TTC549 (cell line): ENCODE results near the gene SRGAP3.

Source experiments
- FAIRE-seq: peaks from 2 replicates; lab custom pipeline; 2012; peaks lifted over from hg19 to GRCh38; lab: Jason Lieb, UNC

SRGAP3 gene

GRCh38 chr3:9139366-9139765 lies 110.1 kb downstream of the SRGAP3 start:
- no peak for FAIRE-seq

GRCh38 chr3:9137676-9138075 lies 111.8 kb downstream of the SRGAP3 start:
- no peak for FAIRE-seq

- FAIRE-seq: no peak
Measured at GRCh38 chr3:9136746-9137465, 112.5 kb downstream of the SRGAP3 start.

- no peak for FAIRE-seq
Measured at GRCh38 chr3:9135930-9136525, 113.4 kb downstream of the SRGAP3 start.

- no peak for FAIRE-seq
Measured at GRCh38 chr3:9135526-9135925, 113.9 kb downstream of the SRGAP3 start.

GRCh38 chr3:9133656-9134055 lies 115.8 kb downstream of the SRGAP3 start:
- FAIRE-seq: no peak

GRCh38 chr3:9130345-9131305 lies 118.8 kb downstream of the SRGAP3 start:
- FAIRE-seq: no peak

GRCh38 chr3:9129365-9129764 lies 120.1 kb downstream of the SRGAP3 start:
- FAIRE-seq: no peak

GRCh38 chr3:9125278-9125951 lies 124.0 kb downstream of the SRGAP3 start:
- no peak for FAIRE-seq

GRCh38 chr3:9124730-9125129 lies 124.7 kb downstream of the SRGAP3 start:
- no peak for FAIRE-seq

- FAIRE-seq: no peak
Measured at GRCh38 chr3:9123840-9124239, 125.6 kb downstream of the SRGAP3 start.

- FAIRE-seq: no peak
Measured at GRCh38 chr3:9122732-9123364, 126.6 kb downstream of the SRGAP3 start.

- no peak for FAIRE-seq
Measured at GRCh38 chr3:9121366-9122001, 128.0 kb downstream of the SRGAP3 start.

- FAIRE-seq: no peak
Measured at GRCh38 chr3:9119331-9119730, 130.1 kb downstream of the SRGAP3 start.

GRCh38 chr3:9118222-9118621 lies 131.2 kb downstream of the SRGAP3 start:
- no peak for FAIRE-seq

GRCh38 chr3:9117220-9117619 lies 132.2 kb downstream of the SRGAP3 start:
- no peak for FAIRE-seq

- no peak for FAIRE-seq
Measured at GRCh38 chr3:9116336-9116735, 133.1 kb downstream of the SRGAP3 start.

GRCh38 chr3:9115336-9115735 lies 134.1 kb downstream of the SRGAP3 start:
- FAIRE-seq: no peak

- no peak for FAIRE-seq
Measured at GRCh38 chr3:9113040-9113439, 136.4 kb downstream of the SRGAP3 start.

GRCh38 chr3:9111866-9112265 lies 137.6 kb downstream of the SRGAP3 start:
- FAIRE-seq: no peak

- FAIRE-seq: no peak
Measured at GRCh38 chr3:9111417-9111816, 138.0 kb downstream of the SRGAP3 start.
